ENCODE measurements around the gene LLGL2.

GRCh38 chr17:75596320-75597087 lies 71.0 kb downstream of the LLGL2 start:
- TF ChIP-seq CTCF (IDR thresholded peaks at IDR 0.05), result no peak
- no peak for TF ChIP-seq POLR2AphosphoS5 (IDR thresholded peaks at IDR 0.05)
